Measurements from ENCODE around the gene WIPF2. TPM values are rescaled to one million over a fixed set of nuclear protein-coding genes. Genes with fewer than 3 reads are reported as not detected.
"Not testable (repeated sequence)": the region's sequence is repeated elsewhere in the genome, so short reads cannot be mapped to it uniquely, and the experiment has no call there.

WIPF2 gene
- total and polyA plus RNA-seq, 2 experiments from 2014 or later = 9.2 TPM

DNA sequence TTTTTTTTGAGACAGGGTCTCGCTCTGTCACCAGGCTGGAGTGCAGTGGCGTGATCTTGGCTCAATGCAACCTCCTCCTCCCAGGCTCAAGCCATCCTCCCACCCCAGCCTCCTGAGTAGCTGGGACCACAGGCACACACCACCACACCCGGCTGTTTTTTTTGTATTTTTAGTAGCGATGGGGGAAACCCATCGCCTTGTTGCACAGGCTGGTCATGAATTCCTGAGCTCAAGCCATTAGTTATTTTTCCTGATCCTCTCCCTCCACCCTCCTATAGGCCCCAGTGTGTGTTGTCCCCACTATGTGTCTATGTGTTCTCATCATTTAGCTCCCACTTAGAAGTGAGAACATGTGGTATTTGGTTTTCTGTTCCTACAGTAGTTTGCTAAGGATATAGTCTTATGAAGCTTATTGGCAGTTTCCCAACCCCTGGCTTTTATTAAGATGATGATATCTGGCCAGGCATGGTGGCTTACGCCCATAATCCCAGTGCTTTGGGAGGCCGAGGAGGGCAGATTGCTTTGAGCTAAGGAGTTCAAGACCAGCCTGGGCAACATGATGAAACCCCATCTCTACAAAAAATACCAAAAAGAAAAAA is 80.2 kb downstream of the WIPF2 start:
- Histone ChIP-seq H4K20me1 (replicated peaks; ENCODE audit: insufficient read depth) (peaks cover 46% of the 10 kb centered on the region), H3K36me3 (ENCODE audit: insufficient read depth) (peaks cover 63% of the 10 kb centered on the region), H3K4me1 (ENCODE audit: insufficient read depth) (peaks cover 23% of the 10 kb centered on the region), H3F3A (replicated peaks; ENCODE audit: low read depth) (peaks cover 28% of the 10 kb centered on the region), H3K79me2 (replicated peaks; ENCODE audit: insufficient read depth) (peaks cover 11% of the 10 kb centered on the region; the same call in 1 of the 2 replicates), H3K27ac (ENCODE audit: low read depth) (peak overlapping the region; percentile 53; the same call in 1 of the 2 replicates)
- not testable (repeated sequence) for DNase-seq (ENCODE audit: low spot score); H3K4me3 Mint-ChIP-seq; H3K4me3 ChIP-seq; H3K9me3 Mint-ChIP-seq; H3K27me3 Mint-ChIP-seq (ENCODE audit: insufficient read depth, low read depth, poor library complexity); ATAC-seq; H2AFZ ChIP-seq; H3K9me2 ChIP-seq (ENCODE audit: insufficient read depth); H3K4me2 ChIP-seq; H3K27me3 ChIP-seq (ENCODE audit: insufficient read depth)
- H3K4me1 Mint-ChIP-seq = peaks cover 40% of the 10 kb centered on the region
- H3K36me3 Mint-ChIP-seq (ENCODE audit: low read depth) = peaks cover 98% of the 10 kb centered on the region
- H3K27ac Mint-ChIP-seq = 0 out of 2 replicates have a peak overlapping the region, but pooled peaks have one; percentile 29

DNA sequence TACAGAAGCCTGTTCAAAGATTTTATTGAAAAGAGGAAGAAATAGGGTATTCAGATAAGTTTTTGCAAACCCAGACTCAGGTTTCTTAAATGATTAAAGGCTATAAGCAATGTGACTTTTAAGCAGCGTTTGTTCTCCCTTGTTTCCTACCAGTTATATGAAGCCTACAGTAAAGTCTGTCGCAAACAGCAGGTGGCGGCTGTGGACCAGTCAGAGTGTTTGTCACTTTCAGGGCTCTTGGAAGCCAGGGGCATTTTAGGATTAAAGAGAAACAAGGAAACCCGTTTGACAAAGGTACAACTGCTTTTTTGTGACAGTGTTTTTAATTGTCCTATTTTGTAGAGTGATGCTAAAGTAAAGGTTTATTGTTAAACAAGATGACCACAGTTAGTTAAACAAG is 82.2 kb downstream of the WIPF2 start:
- Mint-ChIP-seq H3K4me3 (no peak overlapping the region), H3K4me1 (peaks cover 25% of the 10 kb centered on the region), H3K27ac (no peak overlapping the region), H3K36me3 (ENCODE audit: low read depth) (peaks cover 81% of the 10 kb centered on the region), H3K27me3 (ENCODE audit: insufficient read depth, low read depth, poor library complexity) (peaks cover 11% of the 10 kb centered on the region), H3K9me3 (no peaks in the 10 kb centered on the region)
- TF ChIP-seq ETS1 (IDR thresholded peaks at IDR 0.05) (no peak), ZNF114 (CRISPR knock-in tag; IDR thresholded peaks at IDR 0.05) (no peak)
- TF ChIP-seq, protein P1, sequence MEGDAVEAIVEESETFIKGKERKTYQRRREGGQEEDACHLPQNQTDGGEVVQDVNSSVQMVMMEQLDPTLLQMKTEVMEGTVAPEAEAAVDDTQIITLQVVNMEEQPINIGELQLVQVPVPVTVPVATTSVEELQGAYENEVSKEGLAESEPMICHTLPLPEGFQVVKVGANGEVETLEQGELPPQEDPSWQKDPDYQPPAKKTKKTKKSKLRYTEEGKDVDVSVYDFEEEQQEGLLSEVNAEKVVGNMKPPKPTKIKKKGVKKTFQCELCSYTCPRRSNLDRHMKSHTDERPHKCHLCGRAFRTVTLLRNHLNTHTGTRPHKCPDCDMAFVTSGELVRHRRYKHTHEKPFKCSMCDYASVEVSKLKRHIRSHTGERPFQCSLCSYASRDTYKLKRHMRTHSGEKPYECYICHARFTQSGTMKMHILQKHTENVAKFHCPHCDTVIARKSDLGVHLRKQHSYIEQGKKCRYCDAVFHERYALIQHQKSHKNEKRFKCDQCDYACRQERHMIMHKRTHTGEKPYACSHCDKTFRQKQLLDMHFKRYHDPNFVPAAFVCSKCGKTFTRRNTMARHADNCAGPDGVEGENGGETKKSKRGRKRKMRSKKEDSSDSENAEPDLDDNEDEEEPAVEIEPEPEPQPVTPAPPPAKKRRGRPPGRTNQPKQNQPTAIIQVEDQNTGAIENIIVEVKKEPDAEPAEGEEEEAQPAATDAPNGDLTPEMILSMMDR (conservative IDR thresholded peaks at IDR 0.05; ENCODE audit: low read depth in 2 of 2) = peak; percentile 40 to 59; a peak in 3 of 4 replicates
- H3K4me2 ChIP-seq = no peak overlapping the region
- H3K79me2 ChIP-seq (replicated peaks; ENCODE audit: insufficient read depth) = peaks cover 10% of the 10 kb centered on the region; the same call in 1 of the 2 replicates
- H3K27ac ChIP-seq (ENCODE audit: low read depth) = no peak overlapping the region
- no peak overlapping the region for H2AFZ ChIP-seq
- no peaks in the 10 kb centered on the region for H3K9me2 ChIP-seq (ENCODE audit: insufficient read depth)
- H3K4me3 ChIP-seq = no peak overlapping the region
- peaks cover 50% of the 10 kb centered on the region for H3K36me3 ChIP-seq (ENCODE audit: insufficient read depth)
- peaks cover 32% of the 10 kb centered on the region for H3F3A ChIP-seq (replicated peaks; ENCODE audit: low read depth)
- H3K4me1 ChIP-seq (ENCODE audit: insufficient read depth) = peaks cover 16% of the 10 kb centered on the region
- no peaks in the 10 kb centered on the region for H3K27me3 ChIP-seq (ENCODE audit: insufficient read depth)
- DNase-seq (ENCODE audit: low spot score) = peak; percentile 64
- ATAC-seq = peak; percentile 19; the same call in 2 of the 3 replicates
- H4K20me1 ChIP-seq (replicated peaks; ENCODE audit: insufficient read depth) = peaks cover 46% of the 10 kb centered on the region

DNA sequence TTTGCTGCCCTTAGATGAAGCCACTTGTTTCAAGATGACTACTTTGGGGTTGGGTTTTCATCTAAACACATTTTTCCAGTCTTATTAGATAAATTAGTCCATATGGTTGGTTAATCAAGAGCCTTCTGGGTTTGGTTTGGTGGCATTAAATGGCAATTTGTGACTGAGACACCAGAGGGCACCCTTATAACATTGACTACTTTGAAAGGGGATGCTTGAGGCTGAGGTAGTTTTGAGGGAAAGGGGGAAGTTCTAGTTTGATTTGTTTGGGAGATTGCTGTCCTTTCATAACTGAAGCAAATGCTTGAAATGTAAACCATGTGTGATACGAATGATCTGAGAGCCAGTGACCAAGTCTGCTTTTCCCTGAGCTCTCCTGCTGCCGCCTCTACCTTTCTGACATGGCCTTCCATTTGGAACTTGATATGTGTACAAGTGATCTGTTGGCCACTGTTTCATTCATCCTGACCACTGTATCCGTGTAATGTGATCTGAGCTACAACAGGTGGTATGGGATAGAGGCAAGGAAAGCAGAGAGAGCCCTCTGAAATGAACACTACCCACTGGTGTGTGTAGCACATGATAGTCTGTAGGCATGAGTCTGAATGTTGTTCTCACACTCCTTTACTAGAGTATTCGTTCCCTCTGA is 84.0 kb downstream of the WIPF2 start:
- Histone ChIP-seq H3K9me2 (ENCODE audit: insufficient read depth) (no peaks in the 10 kb centered on the region), H3K79me2 (replicated peaks; ENCODE audit: insufficient read depth) (no peaks in the 10 kb centered on the region), H4K20me1 (replicated peaks; ENCODE audit: insufficient read depth) (peaks cover 39% of the 10 kb centered on the region), H3K4me2 (no peak overlapping the region), H3K27ac (ENCODE audit: low read depth) (no peak overlapping the region), H3K36me3 (ENCODE audit: insufficient read depth) (peaks cover 34% of the 10 kb centered on the region), H3K27me3 (ENCODE audit: insufficient read depth) (peaks cover under 1% of the 10 kb centered on the region; the same call in 1 of the 2 replicates), H2AFZ (no peak overlapping the region), H3K4me1 (ENCODE audit: insufficient read depth) (peaks cover 32% of the 10 kb centered on the region), H3F3A (replicated peaks; ENCODE audit: low read depth) (peaks cover 41% of the 10 kb centered on the region), H3K4me3 (no peak overlapping the region)
- peak; percentile 5; the same call in 1 of the 3 replicates for ATAC-seq
- peaks cover 5% of the 10 kb centered on the region for H3K27me3 Mint-ChIP-seq (ENCODE audit: insufficient read depth, low read depth, poor library complexity)
- peaks cover 16% of the 10 kb centered on the region for H3K4me1 Mint-ChIP-seq
- H3K4me3 Mint-ChIP-seq = no peak overlapping the region
- DNase-seq (ENCODE audit: low spot score) = peak; percentile 74
- peak overlapping the region; percentile 18; the same call in 1 of the 2 replicates for H3K27ac Mint-ChIP-seq
- peaks cover 63% of the 10 kb centered on the region for H3K36me3 Mint-ChIP-seq (ENCODE audit: low read depth)
- H3K9me3 Mint-ChIP-seq = no peaks in the 10 kb centered on the region
- TF ChIP-seq REST (IDR thresholded peaks at IDR 0.05; ENCODE audit: unreplicated experiment) = no peak
